Activated CD4-positive, alpha-beta T cell treated with anti-CD3 and anti-CD28 coated beads for 36 hours (primary cell): Measurements from ENCODE around the gene B4GALNT1. TPM values are rescaled to one million over a fixed set of nuclear protein-coding genes. Genes with fewer than 3 reads are reported as not detected.
"Not testable (repeated sequence)": the region's sequence is repeated elsewhere in the genome, so short reads cannot be mapped to it uniquely, and the experiment has no call there.

Experiments
- ATAC-seq: fragments of 200-7000 bp; cut with Tn5 transposase; one replicate; pipeline ENCODE4 v1.10.0; 2021; ENCODE audit warnings: mild to moderate bottlenecking, moderate library complexity
- CTCF ChIA-PET: fragments of 350-600 bp; sonication (Branson Sonifier 250); formaldehyde crosslinking; loops from one replicate; lab custom pipeline; 2021; ENCODE audit warnings: antibody characterized with exemption; lab: Charles Lee
- POLR2A ChIA-PET: fragments of 350-600 bp; sonication (Branson Sonifier 250); formaldehyde crosslinking; loops from one replicate; lab custom pipeline; 2021; ENCODE audit warnings: antibody characterized with exemption, inconsistent platforms; lab: Charles Lee
- DNase-seq: peaks from one replicate; pipeline ENCODE4 v3.0.0-alpha.2; 2020
- H3K27ac Mint-ChIP-seq: one replicate; pipeline ENCODE4 v1.8.0; 2021; ENCODE audit warnings: mixed read lengths
- H3K27me3 Mint-ChIP-seq: one replicate; pipeline ENCODE4 v1.8.0; 2021; ENCODE audit warnings: mixed read lengths
- H3K36me3 Mint-ChIP-seq: one replicate; pipeline ENCODE4 v1.8.0; 2021; ENCODE audit warnings: low read depth, mixed read lengths
- H3K4me1 Mint-ChIP-seq: one replicate; pipeline ENCODE4 v1.8.0; 2021; ENCODE audit warnings: mixed read lengths
- H3K4me3 Mint-ChIP-seq: one replicate; pipeline ENCODE4 v1.8.0; 2021; ENCODE audit warnings: mild to moderate bottlenecking, moderate library complexity, mixed read lengths
- H3K9me3 Mint-ChIP-seq: one replicate; pipeline ENCODE4 v1.8.0; 2021; ENCODE audit warnings: low read depth, mixed read lengths
- intact Hi-C, 2 experiments: fragments of 100-400 bp; cut with DNase I in 1 of 2; cut with micrococcal nuclease in 1 of 2; formaldehyde crosslinking; loops; one replicate each; pipeline versions ENCODE4 v1.14.2 to v1.15.1; 2022 to 2024; cut with DNase I, micrococcal nuclease
- total RNA-seq, 2 experiments: library from RNA; stranded (reverse); gene quantifications; one replicate each; pipeline ENCODE4 v1.2.3, GENCODE V29; 2021

B4GALNT1 gene
- total RNA-seq, result 1 to 10 TPM; 1.4 to 1.5 TPM

GRCh38 chr12:57632958-57633840 lies at the start of gene B4GALNT1:
Gene B4GALNT1, minus strand, starts transcription at chr12:57633201. Its CDS starts 1,069 bp downstream, at chr12:57632132.
- ATAC-seq (peak; percentile 86), DNase-seq (peak; percentile 81)
- Mint-ChIP-seq H3K4me1 (peaks cover 6% of the 10 kb centered on the region), H3K9me3 (no peaks in the 10 kb centered on the region), H3K27ac (no peak within 1 kb of the TSS), H3K27me3 (peaks cover 46% of the 10 kb centered on the region), H3K36me3 (no peaks in the 10 kb centered on the region), H3K4me3 (peak within 1 kb of the TSS; percentile 54)
- CTCF ChIA-PET, result interaction anchor here (0.6 to 2.0 kb wide), 15 partner anchors 10 to 132 kb away, joined by 3 to 9 read pairs (median 4); partner anchors contain the start of genes DCTN2, OS9 and PIP4K2C
- POLR2A ChIA-PET, result no interaction called here
- intact Hi-C loops, result loop anchor here (1.0 to 5.0 kb wide), 5 partner anchors 50 to 416 kb away; partner anchors contain the start of genes NXPH4 (in 1 of the 2) and OS9 (in 1 of the 2)

- Mint-ChIP-seq H3K27me3 (peaks cover 1% of the 10 kb centered on the region), H3K27ac (no peak overlapping the region), H3K4me3 (no peak overlapping the region), H3K36me3 (no peaks in the 10 kb centered on the region), H3K9me3 (peaks cover 2% of the 10 kb centered on the region), H3K4me1 (no peaks in the 10 kb centered on the region)
- DNase-seq (no peak), ATAC-seq (no peak)
- POLR2A ChIA-PET, result no interaction called here
- CTCF ChIA-PET, result interaction anchor here (0.5 to 1.2 kb wide), 2 partner anchors 96 to 466 kb away, joined by 3 read pairs; no protein-coding TSS in a partner anchor
- intact Hi-C loops, result no loop called here
These were observed 46.7 kb upstream of the B4GALNT1 start for GRCh38 chr12:57679697-57680096.

GRCh38 chr12:57677947-57678346 lies 44.9 kb upstream of the B4GALNT1 start:
- H3K9me3 Mint-ChIP-seq, intact Hi-C loops, H3K4me3 Mint-ChIP-seq, CTCF ChIA-PET, H3K4me1 Mint-ChIP-seq, H3K36me3 Mint-ChIP-seq, DNase-seq, H3K27ac Mint-ChIP-seq, ATAC-seq, H3K27me3 Mint-ChIP-seq: not testable (repeated sequence)
- POLR2A ChIA-PET, result interaction anchor here (0.6 kb wide), 1 partner anchor 12 kb away, joined by 3 read pairs; no protein-coding TSS in a partner anchor

GRCh38 chr12:57674691-57675090 lies 41.7 kb upstream of the B4GALNT1 start:
- ChIA-PET CTCF (interaction anchor here (0.6 kb wide), 1 partner anchor 43 kb away, joined by 3 read pairs; no protein-coding TSS in a partner anchor), POLR2A (no interaction called here)
- intact Hi-C loops, result no loop called here
- Mint-ChIP-seq H3K9me3 (no peaks in the 10 kb centered on the region), H3K36me3 (no peaks in the 10 kb centered on the region), H3K27me3 (no peaks in the 10 kb centered on the region), H3K27ac (no peak overlapping the region), H3K4me3 (no peak overlapping the region), H3K4me1 (no peaks in the 10 kb centered on the region)
- DNase-seq (no peak), ATAC-seq (no peak)

GRCh38 chr12:57672801-57673200 lies 39.8 kb upstream of the B4GALNT1 start:
- ChIA-PET CTCF (interaction anchor here (0.6 to 1.1 kb wide), 3 partner anchors 20 to 91 kb away, joined by 3 read pairs; no protein-coding TSS in a partner anchor), POLR2A (no interaction called here)
- intact Hi-C loops, result no loop called here
- no peaks in the 10 kb centered on the region for H3K36me3 Mint-ChIP-seq
- DNase-seq (no peak), ATAC-seq (no peak)
- H3K4me3 Mint-ChIP-seq, result no peak overlapping the region
- H3K9me3 Mint-ChIP-seq, result no peaks in the 10 kb centered on the region
- peaks cover 2% of the 10 kb centered on the region for H3K27me3 Mint-ChIP-seq
- H3K27ac Mint-ChIP-seq, result no peak overlapping the region
- no peaks in the 10 kb centered on the region for H3K4me1 Mint-ChIP-seq

GRCh38 chr12:57671811-57672210 lies 38.8 kb upstream of the B4GALNT1 start:
- POLR2A ChIA-PET, intact Hi-C loops, H3K27ac Mint-ChIP-seq, H3K4me1 Mint-ChIP-seq, H3K4me3 Mint-ChIP-seq, H3K27me3 Mint-ChIP-seq, H3K36me3 Mint-ChIP-seq, DNase-seq, ATAC-seq, H3K9me3 Mint-ChIP-seq: not testable (repeated sequence)
- CTCF ChIA-PET, result interaction anchor here (0.7 to 1.6 kb wide), 2 partner anchors 39 to 100 kb away, joined by 3 read pairs; partner anchors contain the start of gene B4GALNT1

GRCh38 chr12:57669691-57670090 lies 36.7 kb upstream of the B4GALNT1 start:
- DNase-seq, H3K36me3 Mint-ChIP-seq, H3K4me3 Mint-ChIP-seq, H3K27me3 Mint-ChIP-seq, H3K9me3 Mint-ChIP-seq, H3K27ac Mint-ChIP-seq, intact Hi-C loops, ATAC-seq, CTCF ChIA-PET, H3K4me1 Mint-ChIP-seq, POLR2A ChIA-PET: not testable (repeated sequence)

GRCh38 chr12:57666897-57667296 lies 33.9 kb upstream of the B4GALNT1 start:
- ChIA-PET CTCF (no interaction called here), POLR2A (interaction anchor here (0.6 to 0.7 kb wide), 2 partner anchors 11 to 114 kb away, joined by 3 read pairs; no protein-coding TSS in a partner anchor)
- H3K4me3 Mint-ChIP-seq, result no peak overlapping the region

GRCh38 chr12:57665066-57665820 lies 32.2 kb upstream of the B4GALNT1 start:
- DNase-seq, H3K4me3 Mint-ChIP-seq, H3K27ac Mint-ChIP-seq, H3K36me3 Mint-ChIP-seq, H3K4me1 Mint-ChIP-seq, ATAC-seq, H3K27me3 Mint-ChIP-seq, intact Hi-C loops, CTCF ChIA-PET, H3K9me3 Mint-ChIP-seq, POLR2A ChIA-PET: not testable (repeated sequence)

More at GRCh38 chr12:57666897-57667296, 33.9 kb upstream of the B4GALNT1 start:
- Mint-ChIP-seq H3K27ac (no peak overlapping the region), H3K27me3 (peaks cover 2% of the 10 kb centered on the region), H3K4me1 (no peaks in the 10 kb centered on the region), H3K9me3 (no peaks in the 10 kb centered on the region), H3K36me3 (no peaks in the 10 kb centered on the region)
- intact Hi-C loops, result no loop called here
- DNase-seq, result no peak
- no peak for ATAC-seq

- intact Hi-C loops, result no loop called here
- POLR2A ChIA-PET, result no interaction called here
- H3K27me3 Mint-ChIP-seq, result peaks cover 3% of the 10 kb centered on the region
- peaks cover 2% of the 10 kb centered on the region for H3K36me3 Mint-ChIP-seq
- H3K9me3 Mint-ChIP-seq, result no peaks in the 10 kb centered on the region
- no peak for DNase-seq
- H3K4me1 Mint-ChIP-seq, result no peaks in the 10 kb centered on the region
- CTCF ChIA-PET, result interaction anchor here (0.6 to 2.3 kb wide), 7 partner anchors 7 to 209 kb away, joined by 3 to 8 read pairs (median 3); partner anchors contain the start of genes B4GALNT1 and OS9
- no peak overlapping the region for H3K4me3 Mint-ChIP-seq
- no peak for ATAC-seq
- H3K27ac Mint-ChIP-seq, result no peak overlapping the region
These were observed 28.4 kb upstream of the B4GALNT1 start for GRCh38 chr12:57661376-57661775.

- Mint-ChIP-seq H3K4me3 (no peak overlapping the region), H3K27ac (no peak overlapping the region), H3K9me3 (peaks cover 2% of the 10 kb centered on the region), H3K4me1 (no peaks in the 10 kb centered on the region), H3K36me3 (peaks cover 2% of the 10 kb centered on the region), H3K27me3 (peaks cover 3% of the 10 kb centered on the region)
- intact Hi-C loops, result no loop called here
- ATAC-seq (no peak), DNase-seq (no peak)
- ChIA-PET POLR2A (no interaction called here), CTCF (no interaction called here)
These were observed 25.9 kb upstream of the B4GALNT1 start for GRCh38 chr12:57658890-57659289.
